ENCODE results near the gene CSNK1G1.

Gene CSNK1G1

GRCh38 chr15:64138331-64138941 is 217.5 kb downstream of the CSNK1G1 start:
- TF ChIP-seq EZH2phosphoT487 (IDR thresholded peaks at IDR 0.05; ENCODE audit: low read depth) (no peak), CTCF (IDR thresholded peaks at IDR 0.05; ENCODE audit: low read depth, low read length) (no peak)
- H3K4me1 ChIP-seq (ENCODE audit: low read length), result peaks cover 8% of the 10 kb centered on the region
- no peak overlapping the region for H3K27ac ChIP-seq (ENCODE audit: low read length)
- H3K9me3 ChIP-seq (ENCODE audit: insufficient read depth, low read length), result no peaks in the 10 kb centered on the region
- H3K27me3 ChIP-seq (ENCODE audit: low read depth, low read length), result no peaks in the 10 kb centered on the region
- H3K4me3 ChIP-seq (ENCODE audit: low read length), result no peak overlapping the region
- no peak overlapping the region for H3K9ac ChIP-seq (ENCODE audit: low read length)
- H3K79me2 ChIP-seq (ENCODE audit: low read length), result no peaks in the 10 kb centered on the region
- no peak overlapping the region for H3K4me2 ChIP-seq (ENCODE audit: low read length)
- peaks cover 5% of the 10 kb centered on the region; the same call in 1 of the 2 replicates for H4K20me1 ChIP-seq (ENCODE audit: insufficient read depth, low read length)
- H2AFZ ChIP-seq (ENCODE audit: low read depth, low read length), result no peak overlapping the region
- H3K36me3 ChIP-seq (replicated peaks; ENCODE audit: low read depth, low read length), result peaks cover 40% of the 10 kb centered on the region

GRCh38 chr15:64137226-64137833 is 218.6 kb downstream of the CSNK1G1 start:
- H3K27me3 ChIP-seq (ENCODE audit: low read depth, low read length), result no peaks in the 10 kb centered on the region
- H3K27ac ChIP-seq (ENCODE audit: low read length), result no peak overlapping the region
- H3K4me1 ChIP-seq (ENCODE audit: low read length), result no peaks in the 10 kb centered on the region
- peaks cover 47% of the 10 kb centered on the region for H3K36me3 ChIP-seq (replicated peaks; ENCODE audit: low read depth, low read length)
- no peak overlapping the region for H2AFZ ChIP-seq (ENCODE audit: low read depth, low read length)
- no peaks in the 10 kb centered on the region for H3K79me2 ChIP-seq (ENCODE audit: low read length)
- peaks cover 5% of the 10 kb centered on the region; the same call in 1 of the 2 replicates for H4K20me1 ChIP-seq (ENCODE audit: insufficient read depth, low read length)
- TF ChIP-seq CTCF (IDR thresholded peaks at IDR 0.05; ENCODE audit: low read depth, low read length) (peak; percentile 18; the same call in 1 of the 2 replicates), EZH2phosphoT487 (IDR thresholded peaks at IDR 0.05; ENCODE audit: low read depth) (no peak)
- H3K9me3 ChIP-seq (ENCODE audit: insufficient read depth, low read length), result no peaks in the 10 kb centered on the region
- H3K4me3 ChIP-seq (ENCODE audit: low read length), result no peak overlapping the region
- no peak overlapping the region for H3K9ac ChIP-seq (ENCODE audit: low read length)
- no peak overlapping the region for H3K4me2 ChIP-seq (ENCODE audit: low read length)

GRCh38 chr15:64136347-64136746 is 219.6 kb downstream of the CSNK1G1 start:
- Histone ChIP-seq H3K4me1 (ENCODE audit: low read length) (no peaks in the 10 kb centered on the region), H3K4me2 (ENCODE audit: low read length) (no peak overlapping the region), H3K36me3 (replicated peaks; ENCODE audit: low read depth, low read length) (peaks cover 55% of the 10 kb centered on the region), H4K20me1 (ENCODE audit: insufficient read depth, low read length) (peaks cover 5% of the 10 kb centered on the region; the same call in 1 of the 2 replicates), H3K27me3 (ENCODE audit: low read depth, low read length) (no peaks in the 10 kb centered on the region), H3K9me3 (ENCODE audit: insufficient read depth, low read length) (no peaks in the 10 kb centered on the region), H2AFZ (ENCODE audit: low read depth, low read length) (no peak overlapping the region), H3K27ac (ENCODE audit: low read length) (no peak overlapping the region), H3K4me3 (ENCODE audit: low read length) (no peak overlapping the region), H3K9ac (ENCODE audit: low read length) (no peak overlapping the region), H3K79me2 (ENCODE audit: low read length) (no peaks in the 10 kb centered on the region)
- TF ChIP-seq CTCF (IDR thresholded peaks at IDR 0.05; ENCODE audit: low read depth, low read length), result no peak
- TF ChIP-seq EZH2phosphoT487 (IDR thresholded peaks at IDR 0.05; ENCODE audit: low read depth), result no peak

- H3K27me3 ChIP-seq (ENCODE audit: low read depth, low read length), result no peaks in the 10 kb centered on the region
- peaks cover 69% of the 10 kb centered on the region for H3K36me3 ChIP-seq (replicated peaks; ENCODE audit: low read depth, low read length)
- no peak overlapping the region for H3K9ac ChIP-seq (ENCODE audit: low read length)
- H3K79me2 ChIP-seq (ENCODE audit: low read length), result no peaks in the 10 kb centered on the region
- no peaks in the 10 kb centered on the region for H3K9me3 ChIP-seq (ENCODE audit: insufficient read depth, low read length)
- H3K4me2 ChIP-seq (ENCODE audit: low read length), result no peak overlapping the region
- no peaks in the 10 kb centered on the region for H3K4me1 ChIP-seq (ENCODE audit: low read length)
- H3K4me3 ChIP-seq (ENCODE audit: low read length), result no peak overlapping the region
- TF ChIP-seq EZH2phosphoT487 (IDR thresholded peaks at IDR 0.05; ENCODE audit: low read depth), result no peak
- no peak for TF ChIP-seq CTCF (IDR thresholded peaks at IDR 0.05; ENCODE audit: low read depth, low read length)
- H2AFZ ChIP-seq (ENCODE audit: low read depth, low read length), result no peak overlapping the region
- H4K20me1 ChIP-seq (ENCODE audit: insufficient read depth, low read length), result peaks cover 5% of the 10 kb centered on the region; the same call in 1 of the 2 replicates
- no peak overlapping the region for H3K27ac ChIP-seq (ENCODE audit: low read length)
These were observed 221.6 kb downstream of the CSNK1G1 start for GRCh38 chr15:64134345-64134829.

Data from OCI-LY3 (cell line).